Activated CD8-positive, alpha-beta memory T cell treated with anti-CD3 and anti-CD28 coated beads for 48 hours (primary cell): ENCODE data around the gene RNASEH1.

Source experiments
- DNase-seq, 3 experiments: peaks; one replicate each; pipeline ENCODE4 v3.0.0-alpha.2; 2020; ENCODE audit warnings: low read depth in 2 of 3, low spot score in 2 of 3

Gene RNASEH1, protein sequence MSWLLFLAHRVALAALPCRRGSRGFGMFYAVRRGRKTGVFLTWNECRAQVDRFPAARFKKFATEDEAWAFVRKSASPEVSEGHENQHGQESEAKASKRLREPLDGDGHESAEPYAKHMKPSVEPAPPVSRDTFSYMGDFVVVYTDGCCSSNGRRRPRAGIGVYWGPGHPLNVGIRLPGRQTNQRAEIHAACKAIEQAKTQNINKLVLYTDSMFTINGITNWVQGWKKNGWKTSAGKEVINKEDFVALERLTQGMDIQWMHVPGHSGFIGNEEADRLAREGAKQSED

GRCh38 chr2:3558205-3559014 lies at the start of gene RNASEH1:
Gene RNASEH1 (minus strand): TSS chr2:3558333. CDS start chr2:3558260, 73 bp downstream.
- DNase-seq: peak; percentile 98 to 99 (median 99)

DNA sequence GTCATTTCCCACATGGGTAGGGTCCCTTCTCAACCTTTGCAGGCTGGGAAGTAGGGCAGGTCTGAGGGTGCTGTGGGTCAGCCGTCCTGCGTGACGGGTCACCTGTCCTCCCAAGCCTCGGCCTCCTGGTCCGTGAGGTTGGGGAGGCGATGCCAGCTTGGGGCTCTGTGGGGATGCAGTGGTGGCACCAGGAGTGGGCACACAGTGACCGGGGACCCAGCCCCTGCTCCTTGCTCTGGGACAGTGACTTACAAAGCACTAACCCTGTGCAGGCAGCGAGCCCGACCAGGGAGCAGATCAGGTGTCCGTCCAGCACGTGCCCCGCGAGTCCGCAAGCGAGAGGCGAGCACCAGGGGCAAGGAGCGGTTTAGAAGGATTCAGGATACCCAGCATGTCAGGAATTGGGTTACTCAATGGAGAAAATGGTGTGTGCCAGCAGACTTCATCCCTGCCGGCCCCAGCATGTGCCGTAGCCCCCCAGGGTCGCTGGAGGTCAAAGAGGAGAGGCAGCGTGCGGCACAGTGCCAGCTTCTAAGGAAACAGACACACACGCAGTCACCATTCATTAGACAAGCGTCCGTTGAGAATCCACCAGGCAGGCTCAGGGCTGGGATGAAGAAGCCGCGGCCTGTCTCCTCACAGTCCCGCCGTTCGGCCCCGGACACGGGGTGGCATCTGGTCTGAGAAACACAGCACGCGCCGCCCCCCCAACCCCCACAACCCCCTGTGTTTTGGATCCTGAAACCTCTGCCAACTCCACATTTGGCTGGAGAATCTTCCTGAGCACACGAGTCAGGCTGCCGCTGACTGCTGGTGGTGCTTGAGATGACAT lies 48.5 kb upstream of the RNASEH1 start:
- no peak for DNase-seq

GRCh38 chr2:3606028-3606369 lies 47.9 kb upstream of the RNASEH1 start:
- DNase-seq: no peak

- DNase-seq: no peak
Measured at GRCh38 chr2:3604991-3605961, 47.1 kb upstream of the RNASEH1 start.

- DNase-seq: no peak
Measured at GRCh38 chr2:3604207-3604877, 46.2 kb upstream of the RNASEH1 start.

GRCh38 chr2:3603536-3604206 lies 45.5 kb upstream of the RNASEH1 start:
- DNase-seq: no peak

GRCh38 chr2:3602553-3603339 lies 44.6 kb upstream of the RNASEH1 start:
- DNase-seq: no peak

DNA sequence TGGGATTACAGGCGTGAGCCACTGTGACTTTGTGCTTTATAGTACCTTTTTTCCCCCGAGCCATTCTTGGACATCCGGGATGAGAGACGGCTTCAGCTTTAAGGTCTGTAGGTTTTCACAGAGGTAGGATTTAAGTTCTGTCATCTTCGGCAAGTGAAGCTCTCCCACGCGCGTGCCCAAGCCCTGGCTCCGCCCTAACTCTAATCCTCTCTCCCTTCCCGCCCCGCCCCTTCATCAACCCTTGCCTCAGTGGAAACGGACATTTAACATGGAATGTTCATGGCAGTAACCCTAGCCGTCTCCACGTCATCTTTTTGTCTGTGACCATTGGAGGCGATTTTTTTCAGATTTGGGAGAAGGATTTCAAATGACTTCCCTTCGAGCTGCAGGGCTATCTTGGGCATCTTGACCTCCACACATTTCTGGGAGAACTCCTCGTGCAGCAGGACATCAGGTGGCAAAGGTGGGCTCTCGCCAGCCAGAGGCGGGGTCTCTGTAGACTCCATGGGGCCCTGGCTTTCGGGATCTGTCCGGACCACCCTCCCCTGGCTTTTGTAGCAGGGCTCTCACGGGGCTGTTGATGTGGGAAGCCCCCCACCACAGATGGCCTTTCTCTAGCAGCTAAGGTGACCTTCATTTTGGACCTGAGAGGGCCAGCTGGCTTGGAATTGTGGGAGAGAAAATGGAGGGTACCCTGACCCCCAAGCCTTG lies 43.6 kb upstream of the RNASEH1 start:
- DNase-seq: no peak

DNA sequence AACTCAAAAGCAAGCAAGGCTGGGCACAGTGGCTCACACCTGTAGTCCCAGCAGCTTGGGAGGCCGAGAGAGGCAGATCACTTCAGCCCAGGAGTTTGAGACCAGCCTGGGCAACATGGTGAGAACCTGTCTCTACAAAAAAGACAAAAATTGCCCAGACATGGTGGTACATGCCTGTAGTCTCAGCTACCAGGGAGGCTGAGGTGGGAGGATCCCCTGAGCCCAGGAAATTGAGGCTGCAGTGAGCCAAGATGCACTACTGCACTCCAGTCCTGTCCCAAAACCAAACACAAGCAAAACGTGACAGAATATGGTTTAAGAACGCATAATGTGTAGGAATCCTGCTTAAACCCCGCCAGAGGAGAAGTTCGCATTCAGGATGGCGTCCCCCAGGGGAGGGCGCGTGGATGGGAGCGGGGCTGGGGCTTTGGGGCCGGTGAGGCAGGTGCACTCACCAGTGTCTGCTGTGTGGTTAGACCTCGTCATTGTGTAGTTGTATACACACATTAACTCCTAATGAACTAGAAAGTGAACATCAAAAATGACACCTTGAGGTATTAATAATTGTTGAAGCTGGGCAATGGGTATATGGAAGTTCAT lies 42.2 kb upstream of the RNASEH1 start:
- no peak for DNase-seq

GRCh38 chr2:3598912-3599854 lies 41.0 kb upstream of the RNASEH1 start:
- DNase-seq: no peak

DNA sequence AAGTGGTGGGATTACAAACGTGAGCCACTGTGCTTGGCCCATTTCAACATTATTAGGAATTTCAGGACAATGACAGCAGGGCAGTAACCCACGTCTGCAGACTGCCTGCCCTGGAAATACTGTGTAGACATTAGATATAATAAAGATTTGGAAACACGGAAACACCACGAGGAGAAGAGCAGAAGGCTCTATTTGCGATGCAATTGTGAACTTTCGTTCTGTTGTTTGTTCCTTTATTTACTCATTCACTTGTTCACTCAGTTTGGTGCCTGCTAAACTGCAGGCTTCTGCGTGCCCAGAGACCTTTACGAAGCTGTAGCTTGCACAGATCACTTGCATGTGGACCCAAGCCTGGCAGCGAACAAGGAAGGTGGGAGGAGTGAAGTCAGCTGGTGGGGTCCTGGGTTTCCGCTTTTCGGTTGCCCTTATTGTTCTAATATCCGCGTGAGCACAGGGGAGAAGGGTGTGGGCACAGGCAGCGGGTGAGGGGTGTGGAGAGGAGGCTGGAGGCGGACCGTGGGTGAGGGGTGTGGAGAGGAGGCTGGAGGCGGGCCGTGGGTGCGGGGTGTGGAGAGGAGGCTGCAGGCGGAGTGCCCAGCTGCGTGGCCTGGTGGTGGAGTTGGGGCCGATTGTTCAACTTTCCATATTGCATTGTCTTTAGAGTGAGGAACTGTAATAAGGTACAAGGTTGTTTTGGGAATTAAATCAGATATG lies 40.2 kb upstream of the RNASEH1 start:
- DNase-seq: no peak

DNA sequence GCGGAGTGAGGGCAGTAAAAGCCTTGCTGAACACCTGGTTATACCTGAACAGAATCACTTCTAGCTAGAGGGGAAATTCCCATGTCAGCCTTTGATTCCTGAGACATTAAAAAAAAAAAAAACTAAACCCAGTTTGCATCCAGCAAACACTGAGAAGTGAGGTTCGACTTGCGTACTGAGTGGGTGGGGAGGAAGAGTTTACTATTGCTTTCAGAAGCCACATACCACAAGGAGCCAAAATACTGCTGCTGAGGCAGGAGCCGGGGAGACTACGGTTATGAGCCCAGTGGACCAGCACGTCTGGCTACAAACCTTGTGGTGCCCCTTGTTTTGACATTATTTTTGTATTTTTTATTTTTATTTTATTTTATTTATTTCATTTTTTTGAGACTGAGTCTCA lies 39.4 kb upstream of the RNASEH1 start:
- no peak for DNase-seq

- no peak for DNase-seq
Measured at GRCh38 chr2:3596901-3597417, 38.8 kb upstream of the RNASEH1 start.

GRCh38 chr2:3595985-3596384 lies 37.9 kb upstream of the RNASEH1 start:
- peak in 1 of 3 experiments; percentile 40 for DNase-seq

DNA sequence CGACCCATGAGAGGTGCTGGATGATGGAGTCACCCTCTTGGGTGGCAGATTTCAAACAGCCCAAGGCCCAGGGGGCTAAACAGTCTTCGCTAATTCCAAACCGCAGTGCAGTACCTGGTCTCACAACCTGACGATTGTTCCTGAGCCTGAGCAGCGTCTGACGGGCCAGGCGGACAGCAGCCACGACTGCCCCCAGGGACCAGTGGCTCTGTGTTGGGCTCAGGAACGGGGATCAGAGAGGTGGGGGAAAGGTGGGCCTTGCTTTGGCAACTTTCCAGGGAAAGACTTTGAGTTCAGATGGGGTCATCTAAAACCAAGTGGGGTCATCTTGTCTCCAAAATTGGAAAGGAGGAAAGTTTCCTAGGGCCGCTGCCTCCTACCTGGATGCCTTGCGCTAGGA lies 37.3 kb upstream of the RNASEH1 start:
- DNase-seq: no peak
